ENCODE data around the gene GRAMD4.

Gene GRAMD4

GRCh38 chr22:46725096-46725495 is 104.9 kb downstream of the GRAMD4 start:
- DNase-seq (ENCODE audit: low spot score), result no peak

DNA sequence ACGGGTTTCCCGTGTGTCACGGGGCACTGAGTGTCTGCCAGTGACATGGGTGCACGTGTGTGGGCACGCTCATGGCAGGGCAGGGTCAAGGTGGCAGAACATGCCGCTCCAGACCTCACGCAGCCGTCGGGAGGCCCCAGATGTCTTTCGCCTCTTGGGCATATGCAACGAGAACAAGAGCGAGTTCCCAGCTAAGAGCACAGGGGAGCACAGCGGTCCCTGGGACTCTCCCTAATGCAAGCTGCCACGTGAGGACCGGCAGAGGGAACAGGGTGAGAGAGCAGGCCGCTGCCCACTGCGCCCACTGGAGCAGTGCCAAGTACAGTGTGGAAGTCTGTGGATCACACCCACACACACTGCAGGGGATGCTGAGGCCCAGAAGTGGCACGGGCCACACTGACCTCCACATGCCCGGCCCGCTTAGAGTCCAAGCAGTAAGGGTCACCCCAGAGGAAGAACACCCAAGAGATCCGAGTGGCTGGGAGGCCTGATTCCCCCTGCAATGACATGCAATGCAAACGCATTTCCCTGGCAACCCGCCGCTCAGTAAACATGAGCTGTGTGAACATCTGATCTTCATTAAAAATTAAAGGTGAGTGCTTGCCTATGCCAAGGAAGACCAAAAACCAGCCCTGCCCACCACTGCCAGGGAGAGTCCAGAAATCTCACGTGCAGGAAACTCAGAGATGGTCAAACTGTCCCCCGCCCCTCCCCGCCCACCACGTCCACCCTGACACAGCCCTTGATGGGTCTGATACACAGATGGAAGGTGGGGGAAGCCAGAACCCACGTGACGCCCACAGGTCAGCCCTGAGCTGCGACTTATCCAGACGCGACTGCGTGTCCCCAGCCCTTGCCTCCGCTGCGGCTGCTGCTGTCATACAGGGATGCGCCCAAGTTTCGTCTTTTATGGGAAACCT is 106.1 kb downstream of the GRAMD4 start:
- no peak for DNase-seq (ENCODE audit: low spot score)

DNA sequence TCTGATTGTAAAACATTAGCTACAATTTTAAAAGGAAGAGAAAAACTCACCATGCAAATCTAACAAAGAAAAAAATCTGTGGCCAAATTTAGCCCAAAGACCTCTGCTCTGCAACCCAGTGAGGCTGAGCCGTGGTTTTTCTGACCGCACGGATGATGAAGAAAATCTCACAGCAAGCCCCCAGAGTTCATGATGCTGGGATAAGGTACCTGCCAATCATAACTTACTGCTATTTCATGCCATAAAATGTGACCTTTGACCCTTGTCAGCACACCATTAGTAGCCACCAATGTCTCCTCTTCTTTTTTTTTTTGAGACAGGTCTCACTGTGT is 106.8 kb downstream of the GRAMD4 start:
- no peak for DNase-seq (ENCODE audit: low spot score)

DNA sequence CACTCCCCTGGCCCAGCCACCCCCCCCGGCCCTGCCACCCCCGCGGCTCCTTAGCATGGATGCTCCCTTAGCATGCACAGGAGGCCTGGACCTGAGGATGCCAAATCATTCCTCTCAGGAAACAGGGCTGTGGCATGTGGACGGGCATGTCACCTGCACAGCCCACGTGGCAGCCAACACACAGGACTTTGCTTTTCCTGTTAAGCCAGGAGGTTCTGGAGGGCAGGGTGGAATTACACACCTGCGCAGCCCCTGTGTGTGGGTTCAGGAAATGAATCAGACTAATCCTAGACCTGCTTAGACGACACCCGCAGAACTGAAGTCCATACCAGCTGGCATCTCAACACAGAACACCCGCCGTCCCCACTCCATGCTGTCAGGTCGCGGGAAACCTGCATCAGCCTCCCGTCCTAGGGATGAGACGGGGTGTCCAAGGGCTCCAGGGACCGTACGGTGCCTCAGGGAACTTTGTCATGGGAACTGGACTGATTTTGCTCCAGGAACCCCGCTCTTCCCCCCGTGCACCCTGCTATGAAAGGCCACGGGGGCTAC is 107.7 kb downstream of the GRAMD4 start:
- no peak for DNase-seq (ENCODE audit: low spot score)

DNA sequence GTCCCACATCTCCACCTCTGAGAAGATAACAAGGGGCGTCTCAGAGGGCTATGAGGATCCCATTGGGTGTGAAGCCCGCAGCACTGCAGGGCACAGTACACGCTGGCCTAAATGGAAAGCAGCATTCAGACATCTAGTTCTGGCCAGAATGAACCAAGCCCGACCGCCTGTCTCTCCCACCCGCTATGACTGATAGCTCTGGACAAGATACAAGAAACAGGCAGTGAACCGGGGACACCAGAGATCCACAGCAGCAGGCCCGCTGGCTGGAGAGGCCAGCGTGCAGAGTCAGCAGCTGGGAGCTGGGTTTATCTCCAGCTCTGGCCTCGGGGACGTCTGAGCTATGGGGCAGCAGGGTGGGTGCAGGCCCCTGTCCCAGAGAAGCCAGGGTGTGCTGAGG is 108.3 kb downstream of the GRAMD4 start:
- DNase-seq (ENCODE audit: low spot score), result no peak

Data from pons (tissue), 1 donor.